Chondrocyte (in vitro differentiated cells): ENCODE measurements around the gene RALGPS2. TPM values are rescaled to one million over a fixed set of nuclear protein-coding genes. Genes with fewer than 3 reads are reported as not detected.

Source experiments
- DNase-seq: peaks from one replicate; pipeline ENCODE4 v3.0.0; 2021; ENCODE audit warnings: mixed read lengths, low spot score
- H3K27ac Mint-ChIP-seq: one replicate; pipeline ENCODE4 v1.8.0; 2021; ENCODE audit warnings: mild to moderate bottlenecking, moderate library complexity, mixed read lengths; ENCODE audit not compliant: unreplicated experiment
- H3K27me3 Mint-ChIP-seq: 2 replicates; pipeline ENCODE4 v1.8.0; 2021; ENCODE audit warnings: low read depth, mixed read lengths
- H3K36me3 Mint-ChIP-seq: 2 replicates; pipeline ENCODE4 v1.8.0; 2021; ENCODE audit warnings: low read depth, mixed read lengths
- H3K4me1 Mint-ChIP-seq: 2 replicates; pipeline ENCODE4 v1.8.0; 2021; ENCODE audit warnings: low read depth, mild to moderate bottlenecking, mixed read lengths
- H3K4me3 Mint-ChIP-seq: one replicate; pipeline ENCODE4 v1.8.0; 2021; ENCODE audit warnings: mild to moderate bottlenecking, moderate library complexity, mixed read lengths; ENCODE audit not compliant: unreplicated experiment
- H3K9me3 Mint-ChIP-seq: 2 replicates; pipeline ENCODE4 v1.8.0; 2021; ENCODE audit warnings: low read depth, mixed read lengths
- CTCF ChIP-seq: fragments of 200-600 bp; sonication (generic); IDR thresholded peaks from 2 replicates; pipeline ENCODE4 v1.5.0; 2021; ENCODE audit warnings: antibody characterized with exemption, mild to moderate bottlenecking, moderate library complexity
- total RNA-seq: library from RNA; stranded (reverse); gene quantifications from 3 replicates; pipeline ENCODE4 v1.2.1, GENCODE V29; 2021

Gene RALGPS2
- total RNA-seq, 1 donor from 2014 or later: 10.0 TPM

DNA sequence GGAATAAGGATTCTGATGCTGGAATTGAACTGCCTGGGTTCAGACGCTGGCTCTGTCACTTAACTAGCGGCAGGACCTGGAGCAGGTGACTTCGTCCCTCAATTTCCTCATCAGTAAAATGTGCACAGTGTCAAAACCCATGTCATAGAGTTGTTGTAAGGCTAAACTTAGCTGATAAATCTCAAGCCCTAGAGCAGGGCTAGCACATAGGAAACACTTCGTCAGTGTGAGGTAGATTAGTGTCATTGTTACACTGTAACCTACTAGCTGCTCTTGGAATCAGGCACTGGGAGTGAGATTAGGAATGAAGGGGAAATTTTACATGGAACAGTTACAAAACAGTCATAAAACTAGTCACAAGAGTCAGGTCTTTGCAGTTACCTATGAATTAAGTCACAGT, 202.0 kb downstream of the RALGPS2 start:
- Mint-ChIP-seq H3K27me3 (no peaks in the 10 kb centered on the region), H3K9me3 (peaks cover 12% of the 10 kb centered on the region), H3K4me1 (peaks cover 13% of the 10 kb centered on the region), H3K4me3 (no peak overlapping the region), H3K27ac (no peak overlapping the region), H3K36me3 (peaks cover 3% of the 10 kb centered on the region)
- no peak for DNase-seq
- no peak for TF ChIP-seq CTCF

DNA sequence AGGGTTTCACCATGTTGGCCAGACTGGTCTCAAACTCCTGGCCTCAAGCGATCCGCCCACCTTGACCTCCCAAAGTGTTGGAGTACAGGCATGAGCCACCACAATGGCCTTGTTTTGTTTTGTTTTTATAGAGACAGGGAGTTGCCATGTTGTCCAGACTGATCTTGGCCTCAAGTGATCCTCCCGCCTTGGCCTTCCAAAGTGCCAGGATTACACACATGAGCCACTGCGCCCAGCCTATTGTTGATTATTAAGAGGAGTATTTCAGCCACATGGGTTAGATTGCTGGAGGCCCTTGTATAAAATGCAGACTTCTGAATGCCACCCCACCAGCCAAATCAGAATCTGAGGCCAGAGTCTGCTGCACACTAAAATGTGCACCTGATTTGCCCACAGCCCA, 203.0 kb downstream of the RALGPS2 start:
- H3K27me3 Mint-ChIP-seq: no peaks in the 10 kb centered on the region
- H3K27ac Mint-ChIP-seq: no peak overlapping the region
- peaks cover 3% of the 10 kb centered on the region for H3K36me3 Mint-ChIP-seq
- no peak for TF ChIP-seq CTCF
- H3K9me3 Mint-ChIP-seq: peaks cover 12% of the 10 kb centered on the region
- H3K4me3 Mint-ChIP-seq: no peak overlapping the region
- DNase-seq: no peak
- H3K4me1 Mint-ChIP-seq: peaks cover 21% of the 10 kb centered on the region

DNA sequence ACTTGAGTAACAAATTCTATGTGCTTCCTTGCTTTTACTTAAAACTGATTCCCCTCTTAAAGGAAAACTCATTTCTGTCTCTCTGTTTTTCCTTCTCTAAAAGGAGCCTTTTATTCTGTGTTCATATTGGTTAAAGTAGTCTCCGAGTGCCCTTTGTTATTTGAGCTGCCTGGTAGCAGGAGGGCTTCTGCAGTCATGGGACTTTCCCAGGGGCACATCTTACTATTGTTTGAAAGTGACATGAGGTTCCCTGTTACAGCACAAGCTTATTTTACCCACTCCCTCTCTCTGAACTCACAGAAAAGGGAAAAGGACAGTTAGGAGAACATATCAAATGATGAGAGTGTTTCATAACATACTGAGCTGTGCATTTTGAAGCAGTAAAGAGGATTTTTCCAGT, 203.9 kb downstream of the RALGPS2 start:
- H3K9me3 Mint-ChIP-seq: peaks cover 12% of the 10 kb centered on the region
- DNase-seq: no peak
- peaks cover 21% of the 10 kb centered on the region for H3K4me1 Mint-ChIP-seq
- H3K27me3 Mint-ChIP-seq: no peaks in the 10 kb centered on the region
- no peak overlapping the region for H3K4me3 Mint-ChIP-seq
- no peak for TF ChIP-seq CTCF
- H3K27ac Mint-ChIP-seq: no peak overlapping the region
- H3K36me3 Mint-ChIP-seq: peaks cover 3% of the 10 kb centered on the region

DNA sequence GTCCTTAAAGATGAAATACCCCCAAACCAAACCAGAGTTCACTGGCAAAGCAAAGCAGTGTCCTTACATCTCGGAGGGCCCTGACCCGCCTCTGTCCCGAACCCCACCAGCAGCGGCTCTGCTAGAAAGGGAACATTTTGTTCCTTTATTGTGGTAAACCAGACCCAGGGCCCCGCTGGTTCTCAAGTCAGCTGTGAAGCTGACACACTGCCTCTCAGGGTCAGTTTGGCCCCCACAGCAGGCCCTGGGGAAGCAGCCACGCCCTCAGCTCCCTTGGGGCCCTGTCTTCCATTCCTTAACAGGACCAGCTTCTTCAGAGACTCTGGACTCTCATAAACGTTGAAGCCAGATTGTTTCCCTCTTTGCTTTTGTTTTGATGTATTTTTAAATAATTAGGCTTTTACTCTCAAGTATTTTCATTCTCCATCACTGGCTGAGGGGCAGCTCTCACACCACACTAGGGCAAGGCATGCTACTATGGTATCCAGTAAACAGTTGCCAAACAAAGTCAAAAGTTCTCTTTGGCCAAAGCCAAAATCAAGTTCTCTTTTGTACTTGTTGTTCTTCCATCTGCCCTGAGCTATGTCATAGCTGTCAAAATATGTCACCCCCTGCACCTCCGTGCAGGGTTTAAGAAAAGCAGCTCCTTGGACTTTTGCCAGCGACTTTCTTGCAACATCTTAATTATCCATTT, 207.0 kb downstream of the RALGPS2 start:
- H3K4me1 Mint-ChIP-seq: peaks cover 21% of the 10 kb centered on the region
- no peak for TF ChIP-seq CTCF
- no peaks in the 10 kb centered on the region for H3K36me3 Mint-ChIP-seq
- peak overlapping the region; percentile 47 for H3K27ac Mint-ChIP-seq
- no peak overlapping the region for H3K4me3 Mint-ChIP-seq
- H3K27me3 Mint-ChIP-seq: no peaks in the 10 kb centered on the region
- H3K9me3 Mint-ChIP-seq: no peaks in the 10 kb centered on the region
- no peak for DNase-seq

DNA sequence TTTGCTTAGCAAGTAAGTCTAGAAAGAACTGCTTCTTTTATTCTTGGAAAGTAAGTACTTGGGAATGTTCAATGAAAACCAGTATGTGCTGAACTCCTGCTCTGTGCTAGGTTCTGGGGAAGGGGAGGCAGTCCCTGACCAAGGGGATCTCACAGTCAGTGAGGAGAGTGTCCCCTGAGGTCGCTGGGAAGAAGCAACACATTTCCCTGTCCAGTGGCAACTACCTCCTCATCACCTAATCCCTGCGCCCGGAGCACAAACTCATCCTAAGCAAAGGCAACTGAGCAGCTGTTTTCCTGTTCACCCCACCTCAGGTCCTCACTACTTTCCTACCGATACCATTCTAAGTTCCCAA, 207.5 kb downstream of the RALGPS2 start:
- H3K9me3 Mint-ChIP-seq: no peaks in the 10 kb centered on the region
- H3K4me1 Mint-ChIP-seq: peaks cover 21% of the 10 kb centered on the region
- no peak for TF ChIP-seq CTCF
- no peak overlapping the region for H3K4me3 Mint-ChIP-seq
- DNase-seq: no peak
- H3K36me3 Mint-ChIP-seq: no peaks in the 10 kb centered on the region
- peak overlapping the region; percentile 50 for H3K27ac Mint-ChIP-seq
- no peaks in the 10 kb centered on the region for H3K27me3 Mint-ChIP-seq
